ENCODE results near the gene NR5A1.

Gene NR5A1

GRCh38 chr9:124456341-124457078, 50.7 kb downstream of the NR5A1 start:
- no peak for DNase-seq

- DNase-seq = no peak
These were observed 51.4 kb downstream of the NR5A1 start for GRCh38 chr9:124455820-124456219.

- no peak for DNase-seq
These were observed 52.3 kb downstream of the NR5A1 start for GRCh38 chr9:124454791-124455443.

- DNase-seq = no peak
These were observed 52.9 kb downstream of the NR5A1 start for GRCh38 chr9:124454296-124454695.

- no peak for DNase-seq
These were observed 53.5 kb downstream of the NR5A1 start for GRCh38 chr9:124453586-124454191.

GRCh38 chr9:124452841-124453585, 54.2 kb downstream of the NR5A1 start:
- DNase-seq = no peak

GRCh38 chr9:124452326-124452725, 54.9 kb downstream of the NR5A1 start:
- DNase-seq = no peak

GRCh38 chr9:124450931-124451661, 56.1 kb downstream of the NR5A1 start:
- no peak for DNase-seq

GRCh38 chr9:124450241-124450924, 56.8 kb downstream of the NR5A1 start, which contains the start of gene ADGRD2:
ADGRD2 (plus strand) TSS chr9:124450451; CDS start chr9:124451667, 1,216 bp downstream.
- peak; percentile 60 for DNase-seq

GRCh38 chr9:124449381-124450151, 57.6 kb downstream of the NR5A1 start:
- no peak for DNase-seq

GRCh38 chr9:124448019-124448418, 59.2 kb downstream of the NR5A1 start:
- no peak for DNase-seq

- DNase-seq = no peak
These were observed 59.9 kb downstream of the NR5A1 start for GRCh38 chr9:124447297-124447661.

GRCh38 chr9:124444166-124444565, 63.0 kb downstream of the NR5A1 start:
- DNase-seq = no peak

GRCh38 chr9:124443625-124444024, 63.6 kb downstream of the NR5A1 start:
- DNase-seq = no peak

GRCh38 chr9:124442826-124443225, 64.4 kb downstream of the NR5A1 start:
- no peak for DNase-seq

GRCh38 chr9:124442379-124442778, 64.8 kb downstream of the NR5A1 start:
- no peak for DNase-seq

GRCh38 chr9:124441291-124441690, 65.9 kb downstream of the NR5A1 start:
- DNase-seq = no peak

- DNase-seq = no peak
These were observed 66.4 kb downstream of the NR5A1 start for GRCh38 chr9:124440786-124441185.

- DNase-seq = no peak
These were observed 67.4 kb downstream of the NR5A1 start for GRCh38 chr9:124439686-124440243.

GRCh38 chr9:124439086-124439485, 68.1 kb downstream of the NR5A1 start:
- no peak for DNase-seq

GRCh38 chr9:124438091-124438490, 69.1 kb downstream of the NR5A1 start:
- DNase-seq = no peak

Measured in NCI-H1092 (cell line).